ENCODE measurements around the gene WASF2.

DNA sequence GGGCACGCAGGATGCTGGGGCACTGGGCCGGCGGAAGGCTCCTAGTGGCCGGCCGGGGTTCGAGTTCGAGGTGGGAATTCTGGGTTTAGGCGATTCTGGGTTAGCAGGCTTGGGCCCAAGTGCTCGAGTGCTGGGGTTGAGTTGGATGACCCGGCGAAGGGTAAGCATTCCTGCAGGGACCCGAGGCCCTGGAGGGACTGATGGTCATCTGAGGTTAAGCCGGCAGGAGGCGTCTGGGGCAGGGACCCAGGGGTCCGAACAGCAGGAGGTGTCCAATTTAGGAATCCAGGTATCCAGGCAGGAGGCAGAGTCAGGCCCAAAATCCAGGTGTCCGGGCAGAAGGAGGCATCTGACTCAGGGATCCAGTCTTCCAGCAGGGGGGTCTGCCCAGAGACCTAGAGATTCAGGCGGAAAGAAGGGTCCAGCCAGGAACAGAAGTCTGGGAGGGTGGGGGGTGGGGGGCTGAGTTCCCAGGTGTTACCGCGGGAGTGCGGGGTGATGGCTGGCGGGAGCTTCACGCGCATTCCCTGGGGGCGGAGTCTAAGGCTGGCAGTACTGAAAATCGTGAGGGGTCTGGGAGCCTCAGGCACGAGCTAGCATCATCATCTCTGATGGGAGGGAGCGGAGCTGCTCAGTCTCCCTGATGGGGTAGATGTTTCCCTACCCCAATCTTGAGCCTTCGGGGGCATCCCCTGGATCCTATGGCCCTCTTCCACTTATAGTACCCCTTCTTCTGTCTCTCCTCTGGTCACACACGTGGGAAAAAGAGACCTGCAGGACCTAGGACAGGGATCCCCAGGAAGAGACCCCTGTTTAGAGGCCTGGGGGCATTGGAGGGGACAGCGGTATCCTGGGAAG is 97.0 kb downstream of the WASF2 start:
- TF ChIP-seq EZH2 (conservative IDR thresholded peaks at IDR 0.05; ENCODE audit: low read depth, low read length), result no peak
- TF ChIP-seq, protein P1, sequence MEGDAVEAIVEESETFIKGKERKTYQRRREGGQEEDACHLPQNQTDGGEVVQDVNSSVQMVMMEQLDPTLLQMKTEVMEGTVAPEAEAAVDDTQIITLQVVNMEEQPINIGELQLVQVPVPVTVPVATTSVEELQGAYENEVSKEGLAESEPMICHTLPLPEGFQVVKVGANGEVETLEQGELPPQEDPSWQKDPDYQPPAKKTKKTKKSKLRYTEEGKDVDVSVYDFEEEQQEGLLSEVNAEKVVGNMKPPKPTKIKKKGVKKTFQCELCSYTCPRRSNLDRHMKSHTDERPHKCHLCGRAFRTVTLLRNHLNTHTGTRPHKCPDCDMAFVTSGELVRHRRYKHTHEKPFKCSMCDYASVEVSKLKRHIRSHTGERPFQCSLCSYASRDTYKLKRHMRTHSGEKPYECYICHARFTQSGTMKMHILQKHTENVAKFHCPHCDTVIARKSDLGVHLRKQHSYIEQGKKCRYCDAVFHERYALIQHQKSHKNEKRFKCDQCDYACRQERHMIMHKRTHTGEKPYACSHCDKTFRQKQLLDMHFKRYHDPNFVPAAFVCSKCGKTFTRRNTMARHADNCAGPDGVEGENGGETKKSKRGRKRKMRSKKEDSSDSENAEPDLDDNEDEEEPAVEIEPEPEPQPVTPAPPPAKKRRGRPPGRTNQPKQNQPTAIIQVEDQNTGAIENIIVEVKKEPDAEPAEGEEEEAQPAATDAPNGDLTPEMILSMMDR (CRISPR knock-in tag; IDR thresholded peaks at IDR 0.05), result peak; percentile 57
- TF ChIP-seq POLR2AphosphoS5 (IDR thresholded peaks at IDR 0.05; ENCODE audit: low read depth, low read length), result no peak
- no peak for TF ChIP-seq SNAPC4 (CRISPR knock-in tag; IDR thresholded peaks at IDR 0.05)
- no peak for TF ChIP-seq ZMAT3 (CRISPR knock-in tag; conservative IDR thresholded peaks at IDR 0.05)
- TF ChIP-seq FOXK1 (CRISPR knock-in tag; IDR thresholded peaks at IDR 0.05; ENCODE audit: borderline replicate concordance, low read depth), result no peak
- TF ChIP-seq CBX1 (IDR thresholded peaks at IDR 0.05; ENCODE audit: low read depth), result no peak
- no peak for TF ChIP-seq ZKSCAN8 (CRISPR knock-in tag; IDR thresholded peaks at IDR 0.05; ENCODE audit: borderline replicate concordance)
- no peak for TF ChIP-seq PCBP1 (IDR thresholded peaks at IDR 0.05; ENCODE audit: borderline replicate concordance, low read depth, low read length)
- no peak for TF ChIP-seq FOXA3 (CRISPR knock-in tag; IDR thresholded peaks at IDR 0.05)
- TF ChIP-seq MAX (IDR thresholded peaks at IDR 0.05), result no peak
- no peak for TF ChIP-seq ADNP (CRISPR knock-in tag; IDR thresholded peaks at IDR 0.05)
